Measurements from ENCODE around the gene STK39. TPM values are rescaled to one million over a fixed set of nuclear protein-coding genes. Genes with fewer than 3 reads are reported as not detected.

Gene STK39
- total and polyA plus RNA-seq, 2 experiments from 2014 or later: 3.2 to 14.6 TPM

GRCh38 chr2:168120730-168121129 is 126.7 kb downstream of the STK39 start:
- Histone ChIP-seq H3F3A (ENCODE audit: insufficient read depth) (peaks cover 5% of the 10 kb centered on the region; the same call in 1 of the 2 replicates), H3K27ac (no peak overlapping the region), H3K9me2 (ENCODE audit: insufficient read depth) (no peaks in the 10 kb centered on the region), H3K36me3 (ENCODE audit: low read depth) (peaks cover 11% of the 10 kb centered on the region; the same call in 1 of the 2 replicates), H2AFZ (no peak overlapping the region), H3K9ac (no peak overlapping the region), H3K4me2 (ENCODE audit: unreplicated experiment) (no peak overlapping the region), H3K79me2 (ENCODE audit: insufficient read depth) (no peaks in the 10 kb centered on the region), H3K4me1 (ENCODE audit: insufficient read depth) (no peaks in the 10 kb centered on the region), H3K4me3 (no peak overlapping the region), H3K9me3 (ENCODE audit: low read depth) (no peaks in the 10 kb centered on the region), H4K20me1 (ENCODE audit: insufficient read depth) (no peaks in the 10 kb centered on the region), H3K27me3 (replicated peaks; ENCODE audit: insufficient read depth) (no peaks in the 10 kb centered on the region)
- DNase-seq: peak; percentile 27
- TF ChIP-seq EZH2phosphoT487 (IDR thresholded peaks at IDR 0.05; ENCODE audit: insufficient read depth, low read depth) (no peak), EZH2 (IDR thresholded peaks at IDR 0.05; ENCODE audit: insufficient read depth, poor library complexity, severe bottlenecking) (no peak)
- in situ Hi-C loops (cut with MboI): loop anchor here (25.0 kb wide), 3 partner anchors 833 to 1558 kb away; partner anchors contain the start of genes B3GALT1 and XIRP2
- 83 to 93% methylated on average over 3 of the region's 3 CpGs for WGBS, 2 experiments (ENCODE audit: low coverage in 1 of 2, low lambda C conversion rate in 2 of 2, missing lambda C conversion rate in 2 of 2)

DNA sequence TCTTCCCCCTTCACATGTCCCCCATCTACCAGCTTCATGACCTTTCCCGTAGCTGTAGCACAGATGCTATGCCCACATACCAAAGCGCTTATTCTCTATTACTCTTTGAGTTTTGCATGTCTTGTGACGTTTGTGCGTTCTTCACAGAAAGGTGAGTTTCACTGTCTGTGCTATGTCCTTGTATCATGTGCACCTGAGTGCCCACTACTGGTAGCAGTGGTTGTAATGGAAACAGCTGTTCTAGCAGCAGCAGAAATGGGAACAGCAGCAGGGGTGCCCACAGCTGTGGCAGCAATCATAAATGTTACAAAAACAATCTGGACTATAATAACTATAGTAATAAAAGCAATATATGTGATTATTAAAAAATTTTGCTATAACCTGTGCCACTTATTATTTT is 127.1 kb downstream of the STK39 start:
- H4K20me1 ChIP-seq (ENCODE audit: insufficient read depth): no peaks in the 10 kb centered on the region
- no peaks in the 10 kb centered on the region for H3K27me3 ChIP-seq (replicated peaks; ENCODE audit: insufficient read depth)
- H3K4me2 ChIP-seq (ENCODE audit: unreplicated experiment): no peak overlapping the region
- no peak overlapping the region for H3K4me3 ChIP-seq
- H3K9ac ChIP-seq: no peak overlapping the region
- in situ Hi-C loops (cut with MboI): loop anchor here (25.0 kb wide), 3 partner anchors 833 to 1558 kb away; partner anchors contain the start of genes B3GALT1 and XIRP2
- TF ChIP-seq EZH2 (IDR thresholded peaks at IDR 0.05; ENCODE audit: insufficient read depth, poor library complexity, severe bottlenecking) (no peak), EZH2phosphoT487 (IDR thresholded peaks at IDR 0.05; ENCODE audit: insufficient read depth, low read depth) (no peak)
- H3K9me2 ChIP-seq (ENCODE audit: insufficient read depth): no peaks in the 10 kb centered on the region
- 97 to 98% methylated on average over 4 of the region's 4 CpGs for WGBS, 2 experiments (ENCODE audit: low coverage in 1 of 2, low lambda C conversion rate in 2 of 2, missing lambda C conversion rate in 2 of 2)
- H2AFZ ChIP-seq: no peak overlapping the region
- H3K9me3 ChIP-seq (ENCODE audit: low read depth): no peaks in the 10 kb centered on the region
- no peaks in the 10 kb centered on the region for H3K79me2 ChIP-seq (ENCODE audit: insufficient read depth)
- peaks cover 5% of the 10 kb centered on the region; the same call in 1 of the 2 replicates for H3F3A ChIP-seq (ENCODE audit: insufficient read depth)
- peaks cover 10% of the 10 kb centered on the region; the same call in 1 of the 2 replicates for H3K36me3 ChIP-seq (ENCODE audit: low read depth)
- no peak for DNase-seq
- no peak overlapping the region for H3K27ac ChIP-seq
- H3K4me1 ChIP-seq (ENCODE audit: insufficient read depth): no peaks in the 10 kb centered on the region

- in situ Hi-C loops (cut with MboI): loop anchor here (10.0 to 25.0 kb wide), 4 partner anchors 155 to 1557 kb away; partner anchors contain the start of genes B3GALT1 and XIRP2
Measured at GRCh38 chr2:168119515-168120141, 127.8 kb downstream of the STK39 start.

GRCh38 chr2:168118733-168119514 is 128.5 kb downstream of the STK39 start:
- in situ Hi-C loops (cut with MboI): loop anchor here (10.0 to 25.0 kb wide), 4 partner anchors 154 to 1557 kb away; partner anchors contain the start of genes B3GALT1 and XIRP2
- H3K27ac ChIP-seq: no peak overlapping the region

More at GRCh38 chr2:168119515-168120141, 127.8 kb downstream of the STK39 start:
- H3K9ac ChIP-seq: no peak overlapping the region
- H3K27me3 ChIP-seq (replicated peaks; ENCODE audit: insufficient read depth): no peaks in the 10 kb centered on the region
- H3K4me1 ChIP-seq (ENCODE audit: insufficient read depth): no peaks in the 10 kb centered on the region
- H3K36me3 ChIP-seq (ENCODE audit: low read depth): peaks cover 8% of the 10 kb centered on the region; the same call in 1 of the 2 replicates
- no peaks in the 10 kb centered on the region for H4K20me1 ChIP-seq (ENCODE audit: insufficient read depth)
- no peaks in the 10 kb centered on the region for H3K79me2 ChIP-seq (ENCODE audit: insufficient read depth)
- no peak overlapping the region; the same call in 1 of the 2 replicates for H2AFZ ChIP-seq
- H3F3A ChIP-seq (ENCODE audit: insufficient read depth): peaks cover 5% of the 10 kb centered on the region; the same call in 1 of the 2 replicates
- DNase-seq: peak; percentile 69
- no peak overlapping the region for H3K27ac ChIP-seq
- 29 to 36% methylated on average over 4 of the region's 4 CpGs for WGBS, 2 experiments (ENCODE audit: low coverage in 1 of 2, low lambda C conversion rate in 2 of 2, missing lambda C conversion rate in 2 of 2)
- TF ChIP-seq EZH2 (IDR thresholded peaks at IDR 0.05; ENCODE audit: insufficient read depth, poor library complexity, severe bottlenecking): no peak
- TF ChIP-seq EZH2phosphoT487 (IDR thresholded peaks at IDR 0.05; ENCODE audit: insufficient read depth, low read depth): no peak
- H3K9me3 ChIP-seq (ENCODE audit: low read depth): no peaks in the 10 kb centered on the region
- no peak overlapping the region for H3K4me3 ChIP-seq
- no peak overlapping the region for H3K4me2 ChIP-seq (ENCODE audit: unreplicated experiment)
- no peaks in the 10 kb centered on the region for H3K9me2 ChIP-seq (ENCODE audit: insufficient read depth)

More at GRCh38 chr2:168118733-168119514, 128.5 kb downstream of the STK39 start:
- Histone ChIP-seq H3K4me2 (ENCODE audit: unreplicated experiment) (no peak overlapping the region), H4K20me1 (ENCODE audit: insufficient read depth) (no peaks in the 10 kb centered on the region), H3K9me2 (ENCODE audit: insufficient read depth) (no peaks in the 10 kb centered on the region), H3K27me3 (replicated peaks; ENCODE audit: insufficient read depth) (no peaks in the 10 kb centered on the region), H3K36me3 (ENCODE audit: low read depth) (peaks cover 12% of the 10 kb centered on the region; the same call in 1 of the 2 replicates), H3K4me3 (no peak overlapping the region), H3K4me1 (ENCODE audit: insufficient read depth) (no peaks in the 10 kb centered on the region), H3K9ac (no peak overlapping the region), H2AFZ (no peak overlapping the region; the same call in 1 of the 2 replicates), H3F3A (ENCODE audit: insufficient read depth) (peaks cover 5% of the 10 kb centered on the region; the same call in 1 of the 2 replicates), H3K79me2 (ENCODE audit: insufficient read depth) (no peaks in the 10 kb centered on the region), H3K9me3 (ENCODE audit: low read depth) (no peaks in the 10 kb centered on the region)
- TF ChIP-seq EZH2phosphoT487 (IDR thresholded peaks at IDR 0.05; ENCODE audit: insufficient read depth, low read depth) (no peak), EZH2 (IDR thresholded peaks at IDR 0.05; ENCODE audit: insufficient read depth, poor library complexity, severe bottlenecking) (no peak)
- 68 to 69% methylated on average over 10 of the region's 10 CpGs for WGBS, 2 experiments (ENCODE audit: low coverage in 1 of 2, low lambda C conversion rate in 2 of 2, missing lambda C conversion rate in 2 of 2)
- DNase-seq: peak; percentile 82

Measured in GM23248 (cell line).